Stimulated activated CD8-positive, alpha-beta memory T cell treated with anti-CD3 and anti-CD28 coated beads, Interleukin-15, amount 100 ng/mL, for 1 hour (primary cell): ENCODE measurements around the gene NCEH1.
"Not testable (repeated sequence)": the region's sequence is repeated elsewhere in the genome, so short reads cannot be mapped to it uniquely, and the experiment has no call there.

Source experiments
- DNase-seq: peaks from one replicate; pipeline ENCODE4 v3.0.0-alpha.2; 2020; ENCODE audit warnings: low read depth

Gene NCEH1

GRCh38 chr3:172707030-172707429 lies 3.8 kb downstream of the NCEH1 start:
- no peak for DNase-seq

GRCh38 chr3:172705170-172705569 lies 5.7 kb downstream of the NCEH1 start:
- no peak for DNase-seq

GRCh38 chr3:172704001-172704400 lies 6.9 kb downstream of the NCEH1 start:
- DNase-seq, result no peak

- not testable (repeated sequence) for DNase-seq
Observed at GRCh38 chr3:172702731-172703130, 8.1 kb downstream of the NCEH1 start.

- no peak for DNase-seq
Observed at GRCh38 chr3:172702256-172702655, 8.6 kb downstream of the NCEH1 start.

GRCh38 chr3:172701751-172702150 lies 9.1 kb downstream of the NCEH1 start:
- no peak for DNase-seq

- no peak for DNase-seq
Observed at GRCh38 chr3:172700936-172701455, 9.9 kb downstream of the NCEH1 start.

GRCh38 chr3:172700256-172700655 lies 10.6 kb downstream of the NCEH1 start:
- no peak for DNase-seq

GRCh38 chr3:172699031-172699430 lies 11.8 kb downstream of the NCEH1 start:
- DNase-seq, result no peak

GRCh38 chr3:172698631-172699030 lies 12.2 kb downstream of the NCEH1 start:
- DNase-seq, result no peak

- no peak for DNase-seq
Observed at GRCh38 chr3:172697558-172697957, 13.3 kb downstream of the NCEH1 start.

- DNase-seq, result no peak
Observed at GRCh38 chr3:172696357-172696756, 14.5 kb downstream of the NCEH1 start.

- DNase-seq, result no peak
Observed at GRCh38 chr3:172694573-172695246, 16.2 kb downstream of the NCEH1 start.

GRCh38 chr3:172692751-172693338 lies 18.0 kb downstream of the NCEH1 start:
- DNase-seq, result no peak

- no peak for DNase-seq
Observed at GRCh38 chr3:172690936-172691335, 19.9 kb downstream of the NCEH1 start.

GRCh38 chr3:172688588-172688987 lies 22.3 kb downstream of the NCEH1 start:
- no peak for DNase-seq

- DNase-seq, result no peak
Observed at GRCh38 chr3:172687501-172687900, 23.4 kb downstream of the NCEH1 start.

- no peak for DNase-seq
Observed at GRCh38 chr3:172685331-172686214, 25.3 kb downstream of the NCEH1 start.

- no peak for DNase-seq
Observed at GRCh38 chr3:172680684-172681083, 30.2 kb downstream of the NCEH1 start.

GRCh38 chr3:172679599-172679998 lies 31.3 kb downstream of the NCEH1 start:
- DNase-seq, result no peak

- no peak for DNase-seq
Observed at GRCh38 chr3:172678068-172678467, 32.8 kb downstream of the NCEH1 start.

- DNase-seq, result no peak
Observed at GRCh38 chr3:172676196-172676922, 34.5 kb downstream of the NCEH1 start.
